HG03442 (cell line): ENCODE data around the gene MORN5.
A peak's percentile ranks its signal among the peaks of the same experiment; 100 is the strongest.
"Not testable (repeated sequence)": the region's sequence is repeated elsewhere in the genome, so short reads cannot be mapped to it uniquely, and the experiment has no call there.

ENCODE experiments used
- ATAC-seq: cut with Tn5 transposase; IDR thresholded peaks from one replicate; pipeline ENCODE4 v1.9.1; 2021; ENCODE audit warnings: mild to moderate bottlenecking, moderate library complexity; ENCODE audit not compliant: unreplicated experiment

MORN5 gene

DNA sequence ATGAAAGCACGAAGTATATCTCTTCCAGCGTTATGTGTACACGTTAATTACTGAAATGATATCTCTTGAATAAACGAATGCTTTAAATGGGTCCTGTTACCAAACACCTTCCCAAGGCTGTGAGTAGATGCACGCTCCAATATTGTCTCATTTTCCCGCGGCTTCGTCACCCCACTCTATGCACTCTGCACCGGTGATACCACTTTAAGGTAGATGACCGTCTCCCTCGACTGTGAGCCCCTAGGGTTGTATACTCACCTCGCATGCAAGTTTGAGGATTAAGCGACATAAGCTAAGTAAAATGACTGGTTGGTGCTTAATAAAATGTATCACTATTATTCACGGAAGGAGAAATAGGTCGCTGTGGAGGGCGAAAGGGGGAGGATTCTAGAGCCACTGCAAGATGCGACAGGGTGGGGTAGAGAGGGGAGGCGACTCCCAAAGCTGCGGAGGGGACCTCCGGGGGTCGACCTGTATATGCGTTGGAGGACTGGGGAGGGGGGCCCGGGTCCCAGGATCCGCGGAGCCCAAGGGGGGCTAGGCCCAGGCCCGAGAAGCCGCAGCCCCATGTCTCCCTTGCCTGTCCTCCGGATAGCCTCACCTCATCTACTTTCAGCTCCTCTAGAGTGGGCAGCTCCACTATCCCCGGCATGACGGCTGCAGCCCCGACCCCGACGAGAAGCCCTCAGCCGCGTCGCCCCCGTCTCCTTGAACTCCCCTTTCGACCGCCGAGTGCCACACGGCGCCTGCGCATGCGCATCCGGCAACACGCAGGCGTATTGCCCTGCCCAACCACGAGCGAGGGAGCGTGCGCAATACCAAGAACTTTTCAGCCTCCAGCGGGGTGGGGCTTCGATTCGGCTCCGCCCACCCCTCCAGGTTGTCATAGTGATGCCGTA is at the start of gene MORN5, which contains the start of gene NDUFA8:
Gene MORN5 (plus strand): TSS at position 883 of the 899 bp plus-strand sequence. CDS start 65 bp downstream, outside the sequence.
Gene NDUFA8 (minus strand): TSS at position 754 of the 899 bp plus-strand sequence. CDS start 102 bp downstream, at position 652.
- peak; percentile 94 for ATAC-seq

DNA sequence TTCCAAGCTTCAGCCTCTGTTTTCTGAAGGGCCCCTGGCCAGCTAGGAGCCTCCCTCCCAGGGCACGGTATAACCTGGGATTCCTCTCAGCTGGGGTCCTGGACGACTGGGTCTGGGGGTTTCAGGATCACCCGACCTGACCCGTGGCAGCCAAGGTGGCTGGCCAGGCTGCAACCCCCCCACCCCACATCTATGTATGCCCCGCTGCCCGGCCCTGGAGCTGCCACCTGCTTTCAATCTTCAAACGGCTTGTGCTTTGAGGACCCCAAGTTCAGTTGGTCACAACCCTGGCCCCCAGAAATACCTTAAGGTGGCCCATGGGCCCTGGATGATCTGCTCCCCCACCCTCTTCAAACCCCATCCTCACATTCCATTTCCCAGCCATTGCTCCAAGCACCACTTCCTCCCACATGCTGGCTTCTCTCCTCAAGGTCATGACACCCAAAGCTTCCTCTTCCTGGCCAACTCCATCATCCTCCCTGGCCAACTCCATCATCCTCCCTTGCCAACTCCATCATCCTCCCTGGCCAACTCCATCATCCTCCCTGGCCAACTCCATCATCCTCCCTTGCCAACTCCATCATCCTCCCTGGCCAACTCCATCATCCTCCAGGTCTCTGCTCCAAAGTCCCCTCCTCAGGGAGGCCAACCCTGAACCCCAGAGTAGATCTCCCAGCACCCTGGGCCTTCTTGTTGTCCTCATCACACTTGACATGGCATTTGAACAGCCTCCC is 49.4 kb upstream of the MORN5 start:
- ATAC-seq = no peak

DNA sequence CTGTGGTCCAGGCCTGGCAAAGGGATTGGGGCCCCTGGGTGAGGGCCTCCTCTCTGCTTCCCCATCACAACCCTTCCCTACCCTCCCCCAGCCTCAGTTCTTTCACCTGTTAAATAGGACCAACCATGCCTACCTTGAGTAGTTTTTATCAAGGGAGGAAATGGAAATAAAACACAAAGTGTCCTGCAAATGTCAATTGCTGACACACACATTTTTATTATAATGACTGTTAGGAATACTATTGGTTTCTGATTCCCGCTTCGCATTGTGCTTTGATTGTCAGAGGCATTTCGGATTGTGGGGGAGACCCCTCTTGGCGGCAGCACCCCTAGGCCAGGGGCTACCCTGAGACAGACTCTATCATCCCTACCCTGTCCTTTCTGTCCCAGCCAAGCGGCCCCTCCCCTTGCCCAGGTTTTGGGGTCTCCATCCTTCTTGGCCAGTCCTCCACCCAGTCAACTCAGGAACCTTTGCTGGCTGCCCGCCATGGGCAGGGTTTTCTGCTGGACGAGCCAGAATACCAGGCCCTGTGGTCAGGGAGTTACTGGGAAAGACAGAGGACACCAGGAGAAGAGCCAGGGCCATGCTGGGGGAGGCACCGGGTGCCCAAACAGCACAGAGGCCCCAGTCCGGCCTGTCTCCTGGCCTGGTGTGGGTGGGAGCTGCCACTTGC is 48.2 kb upstream of the MORN5 start:
- no peak for ATAC-seq

DNA sequence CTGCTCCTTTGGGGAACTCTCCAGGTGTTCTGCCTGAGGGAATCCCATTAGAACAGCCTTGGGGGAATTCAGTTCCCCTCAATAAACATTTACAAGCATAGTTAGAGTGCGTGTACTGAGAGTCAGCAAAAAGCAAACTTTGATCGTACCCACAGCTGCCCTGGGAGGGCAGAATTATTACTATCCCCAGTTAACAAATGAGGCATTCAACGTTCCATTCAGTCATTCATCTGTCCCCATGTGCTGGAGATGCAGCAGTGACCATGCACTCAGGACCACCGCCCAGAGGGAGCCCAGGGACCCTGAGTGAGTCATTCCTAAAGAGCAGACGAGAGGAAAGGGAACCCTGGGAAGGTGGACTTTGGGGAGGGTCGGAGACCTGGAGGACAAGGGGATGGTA is 47.5 kb upstream of the MORN5 start:
- no peak for ATAC-seq

DNA sequence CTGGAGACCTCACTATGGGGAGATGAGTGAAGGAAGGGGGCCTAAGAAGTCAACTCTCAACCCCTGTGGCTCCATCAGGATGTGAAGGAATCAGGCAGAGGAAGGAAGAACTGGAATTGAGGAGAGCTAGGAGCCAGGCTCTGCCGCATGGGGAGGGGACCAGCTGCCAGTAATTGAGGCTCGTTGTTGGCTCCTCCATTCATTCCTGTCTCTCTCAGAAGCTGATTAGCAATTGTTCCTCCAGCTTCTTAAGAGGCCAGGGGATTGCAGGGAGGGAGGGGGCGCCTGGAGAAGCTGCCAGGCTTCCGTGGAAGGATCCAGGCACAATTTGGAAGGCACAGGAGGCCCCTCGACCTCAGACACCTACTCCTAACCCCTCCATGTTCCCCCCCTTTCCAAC is 46.1 kb upstream of the MORN5 start:
- no peak for ATAC-seq

DNA sequence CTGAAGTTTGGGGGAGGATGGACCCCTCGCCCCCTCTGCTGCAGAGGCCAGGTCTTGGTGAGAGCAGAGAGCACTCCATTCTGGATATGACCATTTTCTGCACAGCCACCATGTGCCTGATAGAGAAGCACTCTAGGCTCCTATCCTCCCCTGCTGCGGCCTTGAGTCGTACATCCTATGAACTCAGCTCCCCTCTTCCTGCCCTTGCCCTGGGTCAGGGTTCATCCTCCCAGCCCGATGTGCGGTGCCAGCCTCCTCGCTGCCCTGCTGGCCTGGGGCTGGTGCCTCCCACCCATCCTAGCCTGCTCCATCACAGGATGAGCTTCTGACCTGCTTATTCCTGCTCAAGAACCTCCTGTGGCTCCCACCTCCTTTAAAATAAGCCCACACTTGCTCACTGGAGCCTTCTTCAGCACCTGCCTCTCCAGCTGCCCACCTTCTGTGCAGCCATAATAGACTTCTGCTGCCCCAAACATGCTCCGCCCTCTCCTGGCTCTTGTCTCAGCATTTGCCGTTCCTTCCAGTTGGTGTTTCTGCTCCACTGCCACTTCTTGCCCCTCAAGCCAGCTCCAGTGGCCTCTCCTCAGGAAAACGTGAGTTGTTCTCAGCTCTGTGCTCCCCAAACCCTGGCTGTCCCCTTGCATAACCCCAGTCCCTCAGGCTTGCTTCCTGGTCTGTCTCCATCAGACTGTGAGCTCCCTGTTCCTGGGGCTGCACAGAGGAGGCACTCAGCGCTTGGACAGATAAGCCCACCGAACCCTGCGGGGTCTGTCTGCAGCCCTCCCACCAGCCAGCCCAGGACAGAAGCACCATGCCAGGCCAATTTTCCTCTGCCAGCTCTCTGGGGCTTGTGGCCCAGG is 44.3 kb upstream of the MORN5 start:
- no peak for ATAC-seq

DNA sequence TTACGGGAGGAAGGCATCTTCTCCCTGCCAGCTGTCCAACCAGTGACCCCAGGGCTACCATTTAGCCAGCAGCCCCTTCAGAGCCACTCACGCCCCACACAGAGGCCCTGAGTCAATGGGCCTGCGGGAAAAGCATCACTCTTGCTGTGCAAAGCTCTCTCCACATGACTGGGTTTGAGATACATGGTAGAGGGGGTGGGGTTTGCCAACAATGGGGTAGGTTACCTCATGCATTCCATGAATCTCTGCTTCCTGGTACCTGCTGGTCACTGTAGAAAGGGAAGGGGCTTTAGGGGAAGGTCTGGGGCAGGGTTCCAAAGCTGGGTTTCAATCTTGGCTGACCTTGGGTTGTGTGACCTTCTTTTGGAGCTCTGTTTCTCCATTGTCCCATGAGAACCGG is 43.7 kb upstream of the MORN5 start:
- ATAC-seq = no peak

DNA sequence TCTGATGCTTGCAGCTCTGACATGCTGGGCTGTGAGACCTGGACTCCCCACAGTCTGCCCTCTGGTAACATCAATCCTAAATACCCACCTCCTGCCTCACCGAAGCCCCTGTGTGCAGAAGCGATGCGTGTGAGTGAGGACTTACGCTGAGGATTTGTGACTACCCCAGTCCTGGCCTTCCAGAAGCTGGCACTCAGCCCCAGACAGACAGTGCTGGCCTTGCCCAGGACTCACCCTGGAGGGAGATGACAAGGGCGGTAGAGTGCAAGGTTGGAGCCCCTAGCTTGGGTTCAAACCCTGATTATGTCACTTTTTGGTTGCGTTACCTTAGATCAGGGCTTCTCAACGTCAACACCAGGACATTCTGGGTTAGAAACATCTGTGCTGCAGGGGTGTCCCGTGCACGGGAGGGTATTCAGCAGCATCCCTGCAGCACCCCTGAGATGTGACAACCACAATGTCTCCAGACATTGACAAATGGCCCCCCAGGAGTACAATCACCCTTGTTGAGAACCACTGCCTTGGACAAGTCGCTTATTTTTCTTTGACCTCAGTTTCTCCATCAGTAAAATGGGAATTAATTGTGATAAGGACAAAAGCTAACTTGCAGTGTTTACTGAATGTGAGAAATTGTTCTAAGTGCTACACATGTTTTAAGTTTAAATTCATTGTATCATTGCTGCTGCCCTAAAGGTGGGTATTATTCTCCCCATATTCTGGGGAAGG is 43.1 kb upstream of the MORN5 start:
- no peak for ATAC-seq

DNA sequence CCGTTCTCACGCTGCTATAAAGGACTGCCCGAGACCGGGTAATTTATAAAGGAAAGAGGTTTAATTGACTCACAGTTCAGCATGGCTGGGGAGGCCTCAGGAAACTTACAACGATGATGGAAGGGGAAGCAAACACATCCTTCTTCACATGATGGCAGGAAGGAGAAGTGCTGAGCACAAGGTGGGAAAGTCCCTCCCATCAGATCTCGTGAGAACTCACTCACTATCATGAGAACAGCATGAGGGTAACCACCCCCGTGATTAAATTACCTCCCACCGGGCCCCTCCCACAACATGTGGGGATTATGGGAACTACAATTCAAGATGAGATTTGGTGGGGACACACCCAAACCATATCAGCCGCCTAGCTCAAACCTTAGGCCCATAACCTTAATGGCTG is 42.5 kb upstream of the MORN5 start:
- ATAC-seq = not testable (repeated sequence)

DNA sequence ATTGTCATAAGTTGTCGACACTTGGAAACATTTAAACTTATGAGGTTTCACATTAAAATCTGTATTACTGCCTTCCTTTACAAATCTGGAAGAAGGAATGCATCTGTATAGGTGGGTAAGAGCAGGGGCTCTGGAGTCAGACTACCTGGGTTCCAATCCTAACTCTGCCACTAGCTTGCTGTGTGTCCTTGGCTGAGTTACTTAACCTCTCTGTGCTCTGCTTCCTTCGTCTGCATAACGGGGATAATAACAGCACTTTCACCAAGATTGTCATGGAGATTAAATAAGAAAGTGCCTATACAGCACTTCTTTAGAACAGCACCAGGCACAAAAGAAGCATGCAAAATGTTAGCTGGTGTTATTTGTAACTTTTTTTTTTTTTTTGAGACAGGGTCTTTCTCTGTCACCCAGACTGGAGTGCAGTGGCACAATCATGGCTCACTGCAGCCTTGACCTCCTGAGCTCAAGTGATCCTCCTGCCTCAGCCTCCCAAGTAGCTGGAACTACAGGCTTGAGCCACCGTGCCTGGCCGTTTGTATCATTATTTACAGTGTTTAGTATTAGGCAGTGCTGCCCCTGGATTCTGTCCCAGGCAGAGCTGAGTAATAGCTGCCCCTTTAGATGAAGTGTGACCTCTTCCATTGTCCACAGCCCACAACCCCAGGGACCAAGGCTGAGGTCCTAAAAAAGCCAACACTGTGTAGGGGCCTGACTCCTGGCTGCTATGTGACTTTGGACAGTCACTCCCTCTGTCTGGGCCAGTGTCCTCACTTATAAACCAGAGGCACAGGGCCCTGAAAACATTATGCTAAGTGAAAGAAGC is 41.2 kb upstream of the MORN5 start:
- ATAC-seq = no peak

DNA sequence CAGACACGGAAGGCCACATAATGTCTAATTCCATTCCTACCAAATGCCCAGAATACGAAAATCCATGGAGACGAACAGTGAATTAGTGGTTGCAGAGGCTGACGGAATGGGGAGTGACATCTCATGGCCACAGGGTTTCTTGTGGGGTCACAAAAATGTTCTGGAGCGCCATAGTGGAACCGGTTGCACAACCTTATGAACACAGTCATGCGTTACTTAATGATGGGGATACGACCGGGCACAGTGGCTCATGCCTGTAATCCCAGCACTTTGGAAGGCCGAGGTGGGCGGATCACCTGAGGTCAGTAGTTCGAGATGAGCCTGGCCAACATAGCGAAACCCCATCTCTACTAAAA is 40.6 kb upstream of the MORN5 start:
- no peak for ATAC-seq

DNA sequence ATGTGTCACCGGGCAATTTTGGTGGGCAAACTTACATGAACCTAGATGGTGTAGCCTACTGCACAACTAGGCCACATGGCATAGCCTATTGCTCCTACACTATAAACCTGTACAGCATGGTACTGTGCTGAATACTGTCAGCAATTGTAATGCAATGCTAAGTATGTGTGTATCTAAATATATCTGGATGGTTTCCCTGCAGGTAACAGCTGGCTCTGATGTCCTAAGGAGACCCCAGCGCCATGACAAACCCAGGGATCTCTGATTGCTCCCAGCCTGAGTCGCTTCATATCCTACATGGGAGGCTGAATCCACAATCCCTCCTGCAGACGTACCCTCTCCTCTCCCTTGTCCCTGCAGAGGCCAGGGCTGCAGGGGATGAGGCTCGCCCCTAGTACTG is 40.0 kb upstream of the MORN5 start:
- no peak for ATAC-seq

DNA sequence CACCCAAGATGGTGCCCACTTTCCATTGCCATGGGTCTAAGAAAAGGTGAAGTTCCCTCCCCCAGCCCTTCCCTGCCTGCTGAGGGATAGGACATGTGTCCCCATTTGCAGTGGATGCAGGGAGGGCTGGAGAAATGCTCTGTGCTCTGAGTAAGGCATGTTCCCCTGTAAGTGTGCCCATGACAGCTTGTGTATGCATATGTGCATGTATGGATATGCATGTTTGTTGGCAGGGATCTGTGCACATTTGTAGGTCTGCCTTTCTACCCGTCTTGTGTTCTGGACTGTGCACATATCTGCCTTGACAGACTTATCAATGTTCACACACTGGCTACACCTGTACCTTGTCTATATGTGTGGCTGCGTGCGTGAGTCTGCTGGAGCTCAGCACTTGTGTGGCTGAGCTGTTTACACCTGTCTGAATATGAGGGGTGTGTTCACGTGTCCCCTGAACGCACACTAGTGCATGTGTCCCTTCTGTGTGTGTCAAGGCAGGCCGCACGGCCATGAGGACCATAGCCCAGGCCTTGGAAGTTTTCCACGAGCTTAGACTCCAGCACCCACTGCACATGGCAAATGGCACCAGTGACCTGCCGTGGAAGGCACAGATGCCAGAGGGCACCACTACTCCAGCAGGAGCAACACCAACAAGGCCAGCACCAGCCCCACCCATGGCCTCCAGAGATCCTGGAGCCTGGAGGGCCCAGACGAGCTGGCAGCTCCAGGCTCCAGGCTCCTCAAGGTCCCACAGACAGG is 39.2 kb upstream of the MORN5 start:
- no peak for ATAC-seq

DNA sequence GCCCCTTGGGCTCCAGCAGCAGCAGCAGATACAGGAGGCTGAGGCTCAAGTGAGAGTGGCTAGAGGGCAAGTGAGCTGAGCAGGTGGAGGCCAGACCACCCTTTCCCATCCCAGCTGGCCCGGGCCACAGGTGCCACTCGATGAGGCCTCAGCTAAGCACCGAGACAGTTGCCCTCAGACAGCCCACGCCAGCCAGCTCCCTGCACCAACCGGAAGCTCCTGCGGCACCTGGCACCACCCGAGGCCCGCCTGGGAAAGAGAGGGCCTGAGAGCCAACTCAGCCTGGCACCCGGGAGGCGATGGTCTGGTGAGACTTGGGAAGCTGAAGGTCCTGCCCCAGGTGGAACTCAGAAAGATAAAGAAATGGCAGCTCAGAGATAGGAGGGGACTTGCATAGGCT is 38.3 kb upstream of the MORN5 start:
- ATAC-seq = no peak

DNA sequence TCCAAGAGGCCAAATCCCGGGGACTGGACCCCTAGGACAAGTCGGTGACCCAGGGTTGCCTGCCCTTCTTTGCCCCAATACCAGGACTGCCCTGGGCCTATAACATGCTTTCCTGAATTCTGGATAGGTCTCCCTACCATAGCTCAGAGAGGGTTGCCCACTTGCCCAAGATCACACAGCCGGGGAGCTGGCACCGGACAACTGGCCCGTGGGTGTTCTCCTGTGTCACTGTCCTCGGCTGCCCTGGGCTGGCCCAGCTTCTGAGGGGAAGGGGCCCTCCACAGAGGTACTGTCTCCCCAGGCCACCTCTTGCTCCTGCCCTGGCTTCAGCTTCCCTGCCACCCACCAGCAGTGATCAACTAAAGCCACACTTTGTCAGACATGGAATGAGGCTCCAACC is 37.8 kb upstream of the MORN5 start:
- ATAC-seq = no peak

DNA sequence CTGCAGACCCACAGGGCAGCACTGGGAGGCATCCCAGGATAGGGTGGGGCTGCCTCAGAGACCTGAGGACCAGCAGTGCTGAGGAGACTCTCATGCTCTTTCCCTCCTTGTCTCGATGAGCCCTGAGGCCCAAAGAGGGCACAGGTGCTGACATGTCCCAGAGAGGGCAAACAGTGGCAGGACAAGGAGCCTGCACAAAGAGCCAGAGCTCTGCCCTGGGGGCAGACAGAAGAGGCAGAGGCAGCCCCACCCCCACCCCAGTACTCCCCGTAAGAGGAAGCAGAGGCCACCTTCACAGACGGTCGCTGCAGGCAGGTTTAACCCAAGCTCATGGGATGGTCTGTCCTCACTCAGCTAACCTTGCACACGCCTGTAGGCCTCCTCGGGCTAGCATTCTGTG is 37.2 kb upstream of the MORN5 start:
- ATAC-seq = no peak

DNA sequence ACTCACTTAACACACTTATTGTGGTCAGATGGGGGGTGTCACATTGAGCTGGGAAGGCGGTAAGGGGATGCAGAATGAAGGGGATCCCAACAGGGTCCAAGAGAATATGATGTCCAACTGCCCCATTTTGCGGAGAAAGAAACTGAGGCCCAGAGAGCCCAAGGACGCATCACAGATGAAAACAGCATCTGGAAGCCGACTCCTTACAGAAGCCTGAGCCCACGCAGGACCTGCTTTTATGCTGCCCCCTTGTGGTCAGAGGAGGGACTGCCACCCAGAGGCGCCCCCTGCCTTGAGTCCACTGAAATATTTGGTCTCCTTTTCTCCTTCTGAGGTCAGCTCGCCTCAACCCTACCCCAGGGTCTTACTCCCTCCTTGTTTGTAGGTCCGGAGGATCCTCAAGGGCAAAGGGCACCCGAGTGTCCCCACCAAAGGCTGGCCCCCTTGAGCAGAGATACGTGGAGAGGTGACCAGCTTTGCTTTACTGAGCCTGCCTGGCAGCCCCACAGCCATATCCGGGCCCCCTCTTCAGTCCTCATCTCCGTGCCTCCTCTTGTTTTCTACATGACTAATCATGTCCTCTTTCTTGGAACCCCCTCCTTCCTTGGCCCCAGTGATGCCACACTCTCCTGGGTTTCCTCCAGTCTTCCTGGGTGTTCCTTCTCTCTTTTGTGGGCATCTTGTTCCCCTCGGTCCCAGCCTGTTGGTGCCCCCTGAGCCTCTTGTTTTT is 36.6 kb upstream of the MORN5 start:
- no peak for ATAC-seq

DNA sequence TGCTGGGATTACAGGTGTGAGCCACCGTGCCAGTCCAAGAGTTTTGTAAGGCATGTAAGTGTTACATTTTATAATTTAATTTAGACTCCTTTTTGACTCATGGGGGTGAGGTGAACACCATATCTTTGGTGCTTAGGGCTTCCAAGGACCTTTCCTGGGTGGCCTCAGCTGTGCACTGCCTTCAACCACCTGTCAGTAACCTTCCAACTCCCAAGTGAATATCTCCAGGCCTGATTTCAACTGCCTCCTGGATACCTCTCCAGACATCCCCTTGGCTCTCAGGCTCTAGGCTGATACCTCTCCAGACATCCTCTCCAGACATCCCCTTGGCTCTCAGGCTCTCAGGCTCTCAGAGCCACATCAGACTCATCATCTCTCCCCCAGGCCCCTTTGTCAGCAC is 35.7 kb upstream of the MORN5 start:
- ATAC-seq = no peak
